NCI-H82 treated with DMSO at 0.1 percent for 48 hours (cell line): ENCODE measurements around the gene TAGLN.
"Not testable (repeated sequence)": the region's sequence is repeated elsewhere in the genome, so short reads cannot be mapped to it uniquely, and the experiment has no call there.

ENCODE experiments used
- DNase-seq: peaks from one replicate; lab custom pipeline; 2025; ENCODE audit not compliant: unreplicated experiment; lab: John Stamatoyannopoulos, UW

TAGLN gene

GRCh38 chr11:117195258-117195657 is 3.9 kb upstream of the TAGLN start:
- no peak for DNase-seq

- no peak for DNase-seq
Observed at GRCh38 chr11:117195761-117196160, 3.4 kb upstream of the TAGLN start.

- DNase-seq, result no peak
Observed at GRCh38 chr11:117197006-117197405, 2.2 kb upstream of the TAGLN start.

GRCh38 chr11:117197516-117198456 is 1.4 kb upstream of the TAGLN start:
- DNase-seq, result no peak

- no peak for DNase-seq
Observed at GRCh38 chr11:117198613-117199012, 557 bp upstream of the TAGLN start.

- DNase-seq, result no peak
Observed at GRCh38 chr11:117199916-117200812, 994 bp downstream of the TAGLN start.

- no peak for DNase-seq
Observed at GRCh38 chr11:117200813-117201657, 1.9 kb downstream of the TAGLN start.

GRCh38 chr11:117201658-117202305 is 2.6 kb downstream of the TAGLN start:
- no peak for DNase-seq

GRCh38 chr11:117202386-117203068 is 3.4 kb downstream of the TAGLN start:
- DNase-seq, result no peak

- DNase-seq, result no peak
Observed at GRCh38 chr11:117203069-117203407, 3.9 kb downstream of the TAGLN start.

GRCh38 chr11:117204283-117205080 is 5.3 kb downstream of the TAGLN start:
- no peak for DNase-seq

- no peak for DNase-seq
Observed at GRCh38 chr11:117205211-117205818, 6.1 kb downstream of the TAGLN start.

GRCh38 chr11:117206111-117206510 is 6.9 kb downstream of the TAGLN start:
- DNase-seq, result not testable (repeated sequence)

- not testable (repeated sequence) for DNase-seq
Observed at GRCh38 chr11:117206859-117207258, 7.7 kb downstream of the TAGLN start.

- not testable (repeated sequence) for DNase-seq
Observed at GRCh38 chr11:117207481-117207880, 8.3 kb downstream of the TAGLN start.

- DNase-seq, result not testable (repeated sequence)
Observed at GRCh38 chr11:117208710-117209109, 9.5 kb downstream of the TAGLN start.

GRCh38 chr11:117209351-117210125 is 10.4 kb downstream of the TAGLN start:
- DNase-seq, result not testable (repeated sequence)

GRCh38 chr11:117210620-117211019 is 11.4 kb downstream of the TAGLN start:
- DNase-seq, result no peak
